Activated T-helper 1 cell treated with anti-CD3 and anti-CD28 coated beads, Interleukin-12 subunit alpha, Interleukin-12 subunit beta, Interleukin-2, Interleukin-4 antibody, amounts not matched to agents 30 ng/mL and 10 ng/mL and 1 ng/mL, durations not matched to agents 14 hours and 24 hours and 36 hours (primary cell): Measurements from ENCODE around the gene OR5J2. TPM values are rescaled to one million over a fixed set of nuclear protein-coding genes. Genes with fewer than 3 reads are reported as not detected.
"Not testable (repeated sequence)": the region's sequence is repeated elsewhere in the genome, so short reads cannot be mapped to it uniquely, and the experiment has no call there.

Experiments
- DNase-seq: peaks from one replicate; pipeline ENCODE4 v3.0.0; 2021; ENCODE audit warnings: low spot score
- H3K27ac Mint-ChIP-seq: one replicate; pipeline ENCODE4 v1.8.0; 2021; ENCODE audit warnings: mild to moderate bottlenecking, mixed read lengths
- H3K27me3 Mint-ChIP-seq: one replicate; pipeline ENCODE4 v1.8.0; 2022; ENCODE audit warnings: mild to moderate bottlenecking, moderate library complexity, mixed read lengths; ENCODE audit not compliant: insufficient read depth
- H3K36me3 Mint-ChIP-seq: one replicate; pipeline ENCODE4 v1.8.0; 2021; ENCODE audit warnings: low read depth, mixed read lengths
- H3K4me1 Mint-ChIP-seq: one replicate; pipeline ENCODE4 v1.8.0; 2021; ENCODE audit warnings: low read depth, mixed read lengths
- H3K4me3 Mint-ChIP-seq: one replicate; pipeline ENCODE4 v1.8.0; 2021; ENCODE audit warnings: mild to moderate bottlenecking, moderate library complexity, mixed read lengths
- H3K9me3 Mint-ChIP-seq: one replicate; pipeline ENCODE4 v1.8.0; 2021; ENCODE audit warnings: mixed read lengths
- intact Hi-C: fragments of 100-400 bp; cut with micrococcal nuclease; formaldehyde crosslinking; loops from one replicate; pipeline ENCODE4 v1.15.1; 2024
- total RNA-seq: library from RNA; stranded (reverse); gene quantifications from 2 replicates; pipeline ENCODE4 v1.2.3, GENCODE V29; 2022

OR5J2 gene
- total RNA-seq, 1 donor from 2014 or later = not detected

GRCh38 chr11:56219735-56220134 lies 43.3 kb downstream of the OR5J2 start:
- H3K27me3 Mint-ChIP-seq, H3K36me3 Mint-ChIP-seq, H3K4me1 Mint-ChIP-seq, H3K4me3 Mint-ChIP-seq, DNase-seq, intact Hi-C loops, H3K27ac Mint-ChIP-seq: not testable (repeated sequence)
- peaks cover 46% of the 10 kb centered on the region for H3K9me3 Mint-ChIP-seq

Other genes starting within 250 kb of the OR5J2 start
- gene OR5I1, start 240.2 kb upstream of the OR5J2 start, total RNA-seq = not detected in 2 replicates
- gene OR10AG1, start 206.7 kb upstream of the OR5J2 start, total RNA-seq = not detected in 2 replicates
- gene OR5F1, start 182.0 kb upstream of the OR5J2 start, total RNA-seq = not detected in 2 replicates
- not detected in 2 replicates for gene OR5AS1, start 149.0 kb upstream of the OR5J2 start, total RNA-seq
- gene OR8I2, start 83.3 kb upstream of the OR5J2 start, total RNA-seq = not detected in 2 replicates
- gene OR8H2, start 72.9 kb upstream of the OR5J2 start, total RNA-seq = not detected in 2 replicates
- not detected in 2 replicates for gene OR8H3, start 54.2 kb upstream of the OR5J2 start, total RNA-seq
- not detected in 2 replicates for gene OR8J3, start 36.4 kb upstream of the OR5J2 start, total RNA-seq
- not detected in 2 replicates for gene OR8K5, start 16.3 kb upstream of the OR5J2 start, total RNA-seq
- gene OR5T2, start 57.6 kb downstream of the OR5J2 start, total RNA-seq = not detected in 2 replicates
- not detected in 2 replicates for gene OR5T3, start 75.6 kb downstream of the OR5J2 start, total RNA-seq
- not detected in 2 replicates for gene OR5T1, start 97.5 kb downstream of the OR5J2 start, total RNA-seq
- gene OR8H1, start 115.6 kb downstream of the OR5J2 start, total RNA-seq = not detected in 2 replicates
- not detected in 2 replicates for gene OR8K3, start 138.5 kb downstream of the OR5J2 start, total RNA-seq
- not detected in 2 replicates for gene OR8K1, start 169.4 kb downstream of the OR5J2 start, total RNA-seq
- not detected in 2 replicates for gene OR8J1, start 177.7 kb downstream of the OR5J2 start, total RNA-seq
- gene OR8U1, start 199.0 kb downstream of the OR5J2 start, total RNA-seq = not detected in 2 replicates
- gene OR5AL1, start 236.1 kb downstream of the OR5J2 start, total RNA-seq = not detected in 2 replicates